Activated CD8-positive, alpha-beta memory T cell treated with anti-CD3 and anti-CD28 coated beads for 24 hours (primary cell): ENCODE measurements around the gene NAV3.

Experiments used
- DNase-seq: peaks from one replicate; pipeline ENCODE4 v3.0.0-alpha.2; 2020

The NAV3 gene

GRCh38 chr12:77925536-77926108 lies 94.9 kb downstream of the NAV3 start:
- no peak for DNase-seq

- no peak for DNase-seq
These were observed 97.4 kb downstream of the NAV3 start for GRCh38 chr12:77928078-77928477.

GRCh38 chr12:77932216-77932615 lies 101.5 kb downstream of the NAV3 start:
- DNase-seq: no peak

- DNase-seq: no peak
These were observed 107.6 kb downstream of the NAV3 start for GRCh38 chr12:77938301-77938700.

GRCh38 chr12:77940011-77940423 lies 109.3 kb downstream of the NAV3 start:
- no peak for DNase-seq

- no peak for DNase-seq
These were observed 109.9 kb downstream of the NAV3 start for GRCh38 chr12:77940567-77940966.

GRCh38 chr12:77941401-77941800 lies 110.7 kb downstream of the NAV3 start:
- no peak for DNase-seq

GRCh38 chr12:77943466-77943865 lies 112.8 kb downstream of the NAV3 start:
- no peak for DNase-seq

GRCh38 chr12:77946541-77947061 lies 115.9 kb downstream of the NAV3 start:
- no peak for DNase-seq

- DNase-seq: no peak
These were observed 116.6 kb downstream of the NAV3 start for GRCh38 chr12:77947330-77947729.

- no peak for DNase-seq
These were observed 117.1 kb downstream of the NAV3 start for GRCh38 chr12:77947746-77948145.

GRCh38 chr12:77949943-77950342 lies 119.2 kb downstream of the NAV3 start:
- no peak for DNase-seq

GRCh38 chr12:77953528-77954205 lies 123.0 kb downstream of the NAV3 start:
- DNase-seq: no peak

GRCh38 chr12:77954206-77954555 lies 123.5 kb downstream of the NAV3 start:
- DNase-seq: no peak

GRCh38 chr12:77957062-77957461 lies 126.4 kb downstream of the NAV3 start:
- no peak for DNase-seq

- DNase-seq: no peak
These were observed 133.0 kb downstream of the NAV3 start for GRCh38 chr12:77963576-77964178.

GRCh38 chr12:77965790-77966189 lies 135.1 kb downstream of the NAV3 start:
- DNase-seq: no peak

- DNase-seq: no peak
These were observed 137.3 kb downstream of the NAV3 start for GRCh38 chr12:77968021-77968420.

- DNase-seq: no peak
These were observed 137.9 kb downstream of the NAV3 start for GRCh38 chr12:77968571-77968970.

GRCh38 chr12:77973579-77973978 lies 142.9 kb downstream of the NAV3 start:
- no peak for DNase-seq

GRCh38 chr12:77974645-77975044 lies 144.0 kb downstream of the NAV3 start:
- DNase-seq: no peak

GRCh38 chr12:77979597-77980250 lies 149.0 kb downstream of the NAV3 start:
- DNase-seq: no peak

GRCh38 chr12:77980782-77981181 lies 150.1 kb downstream of the NAV3 start:
- DNase-seq: no peak

- DNase-seq: no peak
These were observed 153.2 kb downstream of the NAV3 start for GRCh38 chr12:77983859-77984258.
